Activated naive CD4-positive, alpha-beta T cell treated with Interleukin-2 at 50 U/mL for 16 hours (primary cell): ENCODE results near the gene IP6K2.
"Not testable (repeated sequence)": the region's sequence is repeated elsewhere in the genome, so short reads cannot be mapped to it uniquely, and the experiment has no call there.

ENCODE experiments used
- DNase-seq: peaks from one replicate; pipeline ENCODE4 v3.0.0-alpha.2; 2020

IP6K2 gene

DNA sequence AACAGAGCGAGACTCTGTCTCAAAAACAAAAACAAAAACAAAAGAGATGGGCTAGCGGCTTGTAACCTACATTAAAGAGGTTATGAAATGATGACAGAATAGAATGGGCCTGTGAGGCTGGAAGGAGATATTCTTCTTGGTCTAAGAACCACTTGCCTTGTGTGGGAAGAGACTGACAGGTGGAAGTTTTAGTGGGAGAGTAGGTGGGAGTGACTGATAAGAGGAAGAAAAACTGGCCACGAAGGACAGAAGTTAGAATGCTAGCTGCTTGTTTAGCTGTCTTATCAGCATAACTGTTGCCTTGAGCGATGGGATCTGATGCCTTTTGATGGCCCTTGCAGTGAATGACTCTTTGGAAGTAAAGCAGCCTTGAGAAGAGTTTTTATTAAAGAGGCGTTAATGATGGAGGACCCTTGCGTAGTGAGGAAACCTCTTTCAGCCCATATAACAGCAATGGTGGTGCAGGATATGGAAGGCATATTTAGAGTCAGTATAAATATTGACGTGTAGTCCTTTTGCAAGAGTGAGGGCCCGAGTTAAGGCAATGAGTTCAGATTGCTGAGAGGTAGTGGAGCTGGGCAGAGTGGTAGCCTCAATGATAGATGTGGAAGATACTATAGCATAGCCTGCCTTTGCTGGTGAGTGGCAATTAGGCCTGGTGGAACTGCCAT lies 8.3 kb upstream of the IP6K2 start:
- DNase-seq: not testable (repeated sequence)

- DNase-seq: no peak
Observed at GRCh38 chr3:48723725-48724124, 6.7 kb upstream of the IP6K2 start.

- not testable (repeated sequence) for DNase-seq
Observed at GRCh38 chr3:48723293-48723692, 6.3 kb upstream of the IP6K2 start.

DNA sequence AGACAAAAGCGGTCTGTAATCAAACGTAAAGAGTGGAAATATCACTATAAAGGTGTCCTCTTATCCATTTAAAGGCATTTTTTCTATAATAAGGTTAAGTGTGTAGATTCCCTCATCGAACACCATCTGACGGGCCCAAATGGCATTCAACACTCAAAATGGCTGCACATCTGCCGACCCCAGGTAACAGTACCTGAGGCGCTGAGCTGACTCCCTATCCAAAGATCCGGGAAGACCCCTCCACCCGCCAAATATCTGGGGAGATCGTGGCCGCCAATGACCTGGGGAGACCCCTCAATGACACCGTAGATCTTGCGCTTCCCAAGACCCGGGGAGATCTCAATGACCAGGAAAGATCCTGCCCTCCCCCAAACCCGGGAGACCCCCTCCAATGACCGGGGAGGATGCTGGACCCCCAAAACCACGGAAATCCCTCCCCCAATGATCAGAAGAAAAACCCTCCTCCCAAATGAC lies 476 bp downstream of the IP6K2 start:
- DNase-seq: peak; percentile 36

- DNase-seq: no peak
Observed at GRCh38 chr3:48715174-48715800, 1.7 kb downstream of the IP6K2 start.

DNA sequence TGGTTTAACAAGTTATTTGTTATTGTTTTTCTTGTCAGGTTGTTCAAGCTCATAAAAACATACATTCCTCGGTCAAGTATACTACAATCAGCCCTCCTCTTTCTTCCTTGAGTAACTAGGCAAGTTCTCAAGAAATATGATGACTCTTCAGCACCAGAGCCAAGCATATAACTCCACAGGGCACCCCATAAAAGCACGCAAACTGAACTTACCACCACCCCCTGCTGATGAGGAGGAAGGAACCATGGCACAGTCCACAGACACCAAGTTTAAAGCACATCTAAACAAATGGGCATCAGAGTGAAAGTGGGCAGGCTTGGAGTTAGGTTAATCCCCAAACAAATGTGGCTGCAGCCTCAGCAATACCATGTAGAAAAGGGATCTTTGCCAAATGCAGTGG lies 5.3 kb downstream of the IP6K2 start:
- DNase-seq: no peak

GRCh38 chr3:48709051-48709461 lies 8.0 kb downstream of the IP6K2 start:
- no peak for DNase-seq

GRCh38 chr3:48708481-48708889 lies 8.5 kb downstream of the IP6K2 start:
- DNase-seq: no peak

GRCh38 chr3:48707157-48707556 lies 9.9 kb downstream of the IP6K2 start:
- DNase-seq: no peak

DNA sequence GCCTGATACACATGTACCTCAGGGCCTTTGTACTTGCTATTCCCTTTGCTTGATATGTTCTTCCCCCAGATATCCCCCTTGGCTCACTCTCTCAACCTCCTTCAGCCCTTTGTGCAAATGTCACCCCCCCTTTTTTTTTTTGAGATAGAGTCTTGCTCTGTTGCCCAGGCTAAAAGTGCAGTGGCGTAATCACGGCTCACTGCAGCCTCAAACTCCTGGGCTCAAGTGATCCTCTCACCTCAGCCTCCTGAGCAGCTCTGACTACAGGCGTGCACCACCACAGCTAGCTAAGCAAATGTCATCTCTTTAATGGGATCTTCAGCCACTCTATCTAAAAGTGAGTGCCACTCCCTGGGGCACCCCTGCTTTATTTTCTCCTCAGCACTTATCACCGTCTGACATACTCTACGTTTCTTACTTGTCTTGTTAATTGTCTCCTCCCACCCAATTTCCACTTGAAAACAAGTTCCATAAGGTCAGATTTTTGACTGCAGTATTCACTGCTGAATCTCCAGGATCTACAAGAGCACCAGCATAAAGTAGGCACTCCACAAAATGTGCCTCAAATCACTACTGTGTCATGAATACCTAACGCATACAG lies 14.6 kb downstream of the IP6K2 start:
- DNase-seq: no peak

GRCh38 chr3:48700731-48701405 lies 16.2 kb downstream of the IP6K2 start:
- DNase-seq: no peak

DNA sequence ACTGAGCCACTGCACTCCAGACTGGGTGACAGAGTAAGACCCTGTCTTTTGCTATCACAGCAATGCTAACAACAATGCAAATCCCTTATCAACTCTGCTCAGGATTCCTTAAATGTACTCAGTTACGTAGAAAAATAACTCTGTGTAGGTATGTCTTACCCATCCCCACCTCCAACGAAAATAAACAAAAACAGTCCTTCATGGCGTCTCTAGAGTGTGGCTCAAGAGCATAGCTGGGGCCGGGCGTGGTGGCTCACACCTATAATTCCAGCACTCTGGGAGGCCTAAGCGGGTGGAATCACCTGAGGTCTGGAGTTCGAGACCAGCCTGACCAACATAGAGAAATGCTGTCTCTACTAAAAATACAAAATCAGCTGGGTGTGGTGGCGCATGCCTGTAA lies 18.1 kb downstream of the IP6K2 start:
- no peak for DNase-seq

- no peak for DNase-seq
Observed at GRCh38 chr3:48697952-48698351, 19.1 kb downstream of the IP6K2 start.

- no peak for DNase-seq
Observed at GRCh38 chr3:48696601-48697000, 20.4 kb downstream of the IP6K2 start.

DNA sequence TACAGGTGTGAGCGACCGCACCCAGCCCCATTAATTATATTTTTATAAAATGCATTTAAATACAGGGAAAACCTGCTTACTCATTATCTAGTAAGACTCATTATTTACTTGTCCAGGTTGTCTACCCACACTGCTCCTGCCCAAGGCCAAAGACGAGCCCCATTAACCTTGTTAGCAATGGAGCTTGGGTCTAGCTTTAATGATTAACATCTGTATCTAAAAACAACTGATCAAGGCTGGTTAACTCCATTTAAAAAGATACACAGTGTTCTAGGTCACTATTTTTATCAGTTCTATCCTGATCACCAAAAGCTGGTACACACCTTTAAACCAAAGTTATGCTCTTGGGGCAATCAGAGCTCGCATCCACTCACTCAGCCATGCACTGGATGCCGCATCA lies 20.9 kb downstream of the IP6K2 start:
- DNase-seq: no peak

- no peak for DNase-seq
Observed at GRCh38 chr3:48695393-48695753, 21.6 kb downstream of the IP6K2 start.

GRCh38 chr3:48694610-48695392 lies 22.2 kb downstream of the IP6K2 start:
- no peak for DNase-seq

- no peak for DNase-seq
Observed at GRCh38 chr3:48693826-48694225, 23.2 kb downstream of the IP6K2 start.

- DNase-seq: no peak
Observed at GRCh38 chr3:48692551-48692950, 24.5 kb downstream of the IP6K2 start.

GRCh38 chr3:48690846-48691458 lies 26.1 kb downstream of the IP6K2 start:
- no peak for DNase-seq

GRCh38 chr3:48689384-48689783 lies 27.6 kb downstream of the IP6K2 start:
- DNase-seq: no peak

GRCh38 chr3:48688737-48689075 lies 28.3 kb downstream of the IP6K2 start:
- peak; percentile 7 for DNase-seq
